Keratinocyte (primary cell): ENCODE data around the gene HS3ST3A1. TPM values are rescaled to one million over a fixed set of nuclear protein-coding genes. Genes with fewer than 3 reads are reported as not detected.

Experiments
- DNase-seq: peaks from one replicate; pipeline ENCODE4 v3.0.0-alpha.2; 2011; ENCODE audit warnings: low read depth, missing footprints, low spot score
- FAIRE-seq: peaks from 2 replicates; lab custom pipeline; 2011; peaks lifted over from hg19 to GRCh38; lab: Jason Lieb, UNC
- H2AFZ ChIP-seq: 2 replicates; pipeline ENCODE4 v1.6.0; 2012; ENCODE audit warnings: low read length, control low read depth, inconsistent platforms; ENCODE audit not compliant: control insufficient read depth
- H3K27ac ChIP-seq: 2 replicates; pipeline ENCODE4 v1.5.1; 2011; ENCODE audit warnings: low read length; ENCODE audit not compliant: control insufficient read depth, insufficient read depth
- H3K27me3 ChIP-seq: 3 replicates; pipeline ENCODE4 v1.6.0; 2011; ENCODE audit warnings: low read length; ENCODE audit not compliant: control insufficient read depth, insufficient read depth; ENCODE audit errors: extremely low read depth
- H3K36me3 ChIP-seq, 2 experiments: 2 replicates in 1 of 2; 3 replicates in 1 of 2; pipeline ENCODE4 v1.5.1; 2011; ENCODE audit warnings: low read length in 2 of 2, mild to moderate bottlenecking in 1 of 2; ENCODE audit not compliant: control insufficient read depth in 2 of 2, insufficient read depth in 2 of 2; ENCODE audit errors: extremely low read depth in 1 of 2
- H3K4me1 ChIP-seq: 3 replicates; pipeline ENCODE4 v1.5.1; 2011; ENCODE audit warnings: low read length; ENCODE audit not compliant: control insufficient read depth, insufficient read depth; ENCODE audit errors: extremely low read depth
- H3K4me2 ChIP-seq: 3 replicates; pipeline ENCODE4 v1.6.0; 2011; ENCODE audit warnings: low read depth, low read length; ENCODE audit not compliant: control insufficient read depth, insufficient read depth; ENCODE audit errors: extremely low read depth
- H3K4me3 ChIP-seq, 3 experiments: fragments of 200-600 bp in 1 of 3; sonication (generic) in 1 of 3; 2 replicates in 2 of 3; 3 replicates in 1 of 3; pipeline ENCODE4 v1.5.1; 2011 to 2016; ENCODE audit warnings: low read length in 3 of 3, mild to moderate bottlenecking in 3 of 3, control low read depth in 2 of 3, inconsistent platforms in 1 of 3, low read depth in 1 of 3, mixed read lengths in 1 of 3, mixed run types in 1 of 3, moderate library complexity in 1 of 3; ENCODE audit not compliant: control insufficient read depth in 2 of 3, insufficient read depth in 2 of 3; ENCODE audit errors: extremely low read depth in 1 of 3
- H3K79me2 ChIP-seq: 2 replicates; pipeline ENCODE4 v1.6.0; 2012; ENCODE audit warnings: low read length; ENCODE audit not compliant: control insufficient read depth, insufficient read depth
- H3K9ac ChIP-seq: 3 replicates; pipeline ENCODE4 v1.6.0; 2011; ENCODE audit warnings: low read length; ENCODE audit not compliant: control insufficient read depth, insufficient read depth; ENCODE audit errors: extremely low read depth
- H3K9me1 ChIP-seq: 3 replicates; pipeline ENCODE4 v1.6.0; 2011; ENCODE audit warnings: low read length; ENCODE audit not compliant: control insufficient read depth, insufficient read depth; ENCODE audit errors: extremely low read depth
- H3K9me3 ChIP-seq: 2 replicates; pipeline ENCODE4 v1.5.1; 2012; ENCODE audit warnings: low read depth, low read length; ENCODE audit not compliant: control insufficient read depth
- H4K20me1 ChIP-seq: 3 replicates; pipeline ENCODE4 v1.6.0; 2011; ENCODE audit warnings: low read length; ENCODE audit not compliant: control insufficient read depth, insufficient read depth; ENCODE audit errors: extremely low read depth
- EZH2 ChIP-seq: IDR thresholded peaks from one replicate; pipeline ENCODE4 v1.6.1; 2012; ENCODE audit warnings: inconsistent platforms, mild to moderate bottlenecking, low read length, moderate library complexity
- dilution Hi-C: fragments of 300-500 bp; cut with MboI; formaldehyde crosslinking; loops from one replicate; pipeline ENCODE4 v1.7.0; 2020; ENCODE audit warnings: low sequenced_read_pairs; ENCODE audit not compliant: extremely low pct_ligation_motif_present
- polyA plus RNA-seq, 5 experiments: library from polyadenylated mRNA; depleted of rRNA in 3 of 5; stranded (reverse) in 3 of 5; stranded (forward) in 1 of 5; unstranded in 1 of 5; fragments of >200 nt; gene quantifications; 1 replicate in 1 of 5; 2 replicates in 3 of 5; 3 replicates in 1 of 5; pipeline versions ENCODE4 v1.2.1 to v1.2.3, GENCODE V29; 2011 to 2012; ENCODE audit warnings: missing spikeins in 2 of 5, low read depth in 1 of 5, low replicate concordance in 1 of 5
- TF ChIP-seq, protein P1 (sequence below), 3 experiments: IDR thresholded peaks in 1 of 3; conservative IDR thresholded peaks in 1 of 3; optimal IDR thresholded peaks in 1 of 3; 2 replicates in 2 of 3; 3 replicates in 1 of 3; pipeline versions ENCODE3 to v1.5.1; 2011; ENCODE audit warnings: low read length in 3 of 3, mild to moderate bottlenecking in 3 of 3, moderate library complexity in 2 of 3, control low read depth in 1 of 3, inconsistent platforms in 1 of 3; ENCODE audit not compliant: insufficient read depth in 2 of 3; ENCODE audit errors: extremely low read depth in 1 of 3

The HS3ST3A1 gene
- polyA plus RNA-seq, 1 donor (not counting 4 experiments of a cell fraction or from before 2014, with no cell fraction given) = 0.04 TPM

DNA sequence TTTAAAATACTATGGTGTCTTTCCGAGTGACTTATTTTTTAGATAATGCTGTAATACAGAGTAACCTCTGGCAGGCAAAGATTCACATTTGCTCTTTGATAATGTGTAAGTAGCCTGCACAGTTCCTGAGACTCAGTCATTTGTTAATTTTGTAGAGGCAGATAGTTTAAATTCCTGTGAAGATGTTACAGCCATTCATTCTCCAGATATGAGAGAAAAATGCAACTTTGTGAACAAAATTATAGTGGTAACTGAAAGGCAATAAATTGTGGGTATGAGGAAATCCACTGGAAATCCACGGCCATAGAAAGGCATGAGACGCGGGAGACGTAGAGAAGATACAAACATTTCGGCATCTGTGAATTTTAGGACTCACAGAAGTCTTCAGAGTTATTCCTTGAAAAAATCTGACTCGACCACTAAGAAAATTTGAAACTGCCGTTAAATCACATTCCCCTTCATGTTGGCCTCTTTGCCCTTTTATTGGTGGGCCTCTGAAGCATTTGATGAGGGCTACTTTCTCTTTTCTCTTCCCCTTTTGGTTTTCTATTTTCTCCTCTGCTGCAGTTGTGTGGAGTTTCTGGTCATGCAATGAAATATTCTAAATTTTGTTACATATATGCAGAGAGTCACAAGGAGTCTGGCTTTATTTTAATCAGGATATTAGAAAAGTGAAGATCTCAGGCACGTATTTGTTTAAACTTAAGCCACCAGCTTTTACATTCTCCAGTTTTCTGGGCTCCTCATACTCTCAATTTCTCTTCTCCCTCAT, 18.8 kb downstream of the HS3ST3A1 start:
- Histone ChIP-seq H3K79me2 (no peaks in the 10 kb centered on the region), H2AFZ (no peak overlapping the region), H3K9me3 (no peaks in the 10 kb centered on the region), H3K9ac (no peak overlapping the region), H4K20me1 (no peaks in the 10 kb centered on the region), H3K4me3 (no peak overlapping the region), H3K36me3 (no peaks in the 10 kb centered on the region), H3K4me2 (no peak overlapping the region), H3K9me1 (no peaks in the 10 kb centered on the region), H3K4me1 (no peaks in the 10 kb centered on the region), H3K27me3 (no peaks in the 10 kb centered on the region), H3K27ac (no peak overlapping the region)
- DNase-seq = no peak
- TF ChIP-seq EZH2 = no peak
- TF ChIP-seq, protein P1, sequence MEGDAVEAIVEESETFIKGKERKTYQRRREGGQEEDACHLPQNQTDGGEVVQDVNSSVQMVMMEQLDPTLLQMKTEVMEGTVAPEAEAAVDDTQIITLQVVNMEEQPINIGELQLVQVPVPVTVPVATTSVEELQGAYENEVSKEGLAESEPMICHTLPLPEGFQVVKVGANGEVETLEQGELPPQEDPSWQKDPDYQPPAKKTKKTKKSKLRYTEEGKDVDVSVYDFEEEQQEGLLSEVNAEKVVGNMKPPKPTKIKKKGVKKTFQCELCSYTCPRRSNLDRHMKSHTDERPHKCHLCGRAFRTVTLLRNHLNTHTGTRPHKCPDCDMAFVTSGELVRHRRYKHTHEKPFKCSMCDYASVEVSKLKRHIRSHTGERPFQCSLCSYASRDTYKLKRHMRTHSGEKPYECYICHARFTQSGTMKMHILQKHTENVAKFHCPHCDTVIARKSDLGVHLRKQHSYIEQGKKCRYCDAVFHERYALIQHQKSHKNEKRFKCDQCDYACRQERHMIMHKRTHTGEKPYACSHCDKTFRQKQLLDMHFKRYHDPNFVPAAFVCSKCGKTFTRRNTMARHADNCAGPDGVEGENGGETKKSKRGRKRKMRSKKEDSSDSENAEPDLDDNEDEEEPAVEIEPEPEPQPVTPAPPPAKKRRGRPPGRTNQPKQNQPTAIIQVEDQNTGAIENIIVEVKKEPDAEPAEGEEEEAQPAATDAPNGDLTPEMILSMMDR (optimal IDR thresholded peaks at IDR 0.05 in 1 of 3, IDR thresholded peaks at IDR 0.05 in 1 of 3, conservative IDR thresholded peaks at IDR 0.05 in 1 of 3; ENCODE audit: extremely low read depth in 1 of 3, insufficient read depth in 2 of 3, low read length in 3 of 3) = no peak
- dilution Hi-C loops = no loop called here
- FAIRE-seq = no peak

DNA sequence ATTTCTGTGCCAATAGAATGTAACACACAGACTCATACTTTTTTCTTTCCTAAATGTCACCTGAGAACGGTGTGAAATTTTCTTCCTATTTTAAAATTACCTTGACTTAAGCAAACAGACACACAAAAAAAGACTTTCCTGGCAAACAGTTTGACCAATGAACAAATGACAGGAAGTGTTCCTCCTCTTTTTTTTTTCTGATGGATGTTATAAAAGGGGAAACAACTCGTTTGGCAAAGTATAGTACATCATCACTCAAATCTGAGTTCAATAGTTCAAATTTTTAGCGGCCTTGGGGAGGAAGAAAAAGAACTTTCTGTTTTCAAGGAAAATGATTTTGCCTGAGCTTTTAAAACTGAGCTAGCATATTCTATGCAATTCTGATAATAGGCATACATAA, 19.8 kb downstream of the HS3ST3A1 start:
- no peaks in the 10 kb centered on the region for H3K4me1 ChIP-seq
- H3K9me1 ChIP-seq = no peaks in the 10 kb centered on the region
- H3K4me2 ChIP-seq = no peak overlapping the region
- H3K4me3 ChIP-seq = no peak overlapping the region
- H3K36me3 ChIP-seq = no peaks in the 10 kb centered on the region
- H2AFZ ChIP-seq = no peak overlapping the region
- H3K9me3 ChIP-seq = no peaks in the 10 kb centered on the region
- FAIRE-seq = no peak
- H3K79me2 ChIP-seq = no peaks in the 10 kb centered on the region
- H3K9ac ChIP-seq = no peak overlapping the region
- TF ChIP-seq, protein P1 (optimal IDR thresholded peaks at IDR 0.05 in 1 of 3, IDR thresholded peaks at IDR 0.05 in 1 of 3, conservative IDR thresholded peaks at IDR 0.05 in 1 of 3; ENCODE audit: extremely low read depth in 1 of 3, insufficient read depth in 2 of 3, low read length in 3 of 3) = no peak
- TF ChIP-seq EZH2 = no peak
- H4K20me1 ChIP-seq = no peaks in the 10 kb centered on the region
- dilution Hi-C loops = no loop called here
- no peak overlapping the region for H3K27ac ChIP-seq
- H3K27me3 ChIP-seq = no peaks in the 10 kb centered on the region
- no peak for DNase-seq
